Activated B cell treated with CpG ODN at 0.5 μM for 24 hours (primary cell): ENCODE data around the gene HERC4. TPM values are rescaled to one million over a fixed set of nuclear protein-coding genes. Genes with fewer than 3 reads are reported as not detected.

Experiments
- ATAC-seq: fragments of 200-7000 bp; cut with Tn5 transposase; one replicate; pipeline ENCODE4 v1.10.0; 2021; ENCODE audit warnings: low read depth, mild to moderate bottlenecking, moderate library complexity
- CTCF ChIA-PET: fragments of 350-600 bp; sonication (Branson Sonifier 250); formaldehyde crosslinking; loops from one replicate; lab custom pipeline; 2021; ENCODE audit warnings: antibody characterized with exemption; lab: Charles Lee
- POLR2A ChIA-PET: fragments of 350-600 bp; sonication (Branson Sonifier 250); formaldehyde crosslinking; loops from one replicate; lab custom pipeline; 2021; ENCODE audit warnings: antibody characterized with exemption; lab: Charles Lee
- DNase-seq: peaks from one replicate; pipeline ENCODE4 v3.0.0; 2022
- H3K27ac Mint-ChIP-seq: one replicate; pipeline ENCODE4 v1.8.0; 2020; ENCODE audit warnings: mixed read lengths
- H3K27me3 Mint-ChIP-seq: one replicate; pipeline ENCODE4 v1.8.0; 2021; ENCODE audit warnings: mixed read lengths
- H3K36me3 Mint-ChIP-seq: one replicate; pipeline ENCODE4 v1.8.0; 2021; ENCODE audit warnings: low read depth, mixed read lengths
- H3K4me1 Mint-ChIP-seq: one replicate; pipeline ENCODE4 v1.8.0; 2021; ENCODE audit warnings: mixed read lengths
- H3K4me3 Mint-ChIP-seq: one replicate; pipeline ENCODE4 v1.8.0; 2020; ENCODE audit warnings: mild to moderate bottlenecking, mixed read lengths
- H3K9me3 Mint-ChIP-seq: one replicate; pipeline ENCODE4 v1.8.0; 2020; ENCODE audit warnings: mixed read lengths
- intact Hi-C: fragments of 100-400 bp; cut with micrococcal nuclease; formaldehyde crosslinking; loops from one replicate; pipeline ENCODE4 v1.15.1; 2024
- total RNA-seq: library from RNA; stranded (reverse); gene quantifications from 2 replicates; pipeline ENCODE4 v1.2.3, GENCODE V29; 2022
- TF ChIP-seq, protein P1 (sequence below): fragments of 200-600 bp; IDR thresholded peaks from one replicate; pipeline ENCODE4 v1.8.0; 2022; ENCODE audit warnings: antibody characterized with exemption, mild to moderate bottlenecking

HERC4 gene
- total RNA-seq, 1 donor from 2014 or later: 84.2 TPM

DNA sequence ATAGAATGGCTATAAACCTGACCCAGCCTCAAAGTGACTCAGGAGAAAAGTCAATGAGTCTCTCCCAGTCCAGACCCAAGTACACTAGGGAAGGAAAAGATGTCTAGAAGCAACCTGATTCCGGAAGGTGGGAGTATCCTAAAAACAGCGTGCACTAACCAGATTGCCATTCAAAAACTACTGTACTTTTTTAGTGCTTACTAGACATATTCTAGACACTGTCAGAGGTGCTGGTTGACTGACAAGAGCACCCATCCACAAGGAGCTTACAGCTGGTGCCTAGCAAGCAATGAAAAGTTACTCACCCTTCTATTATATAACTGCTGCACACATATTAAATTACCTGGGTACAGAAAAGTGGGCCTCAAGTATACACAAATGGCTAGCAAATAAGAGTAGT is 109.6 kb downstream of the HERC4 start:
- CTCF ChIA-PET: no interaction called here
- TF ChIP-seq, protein P1, sequence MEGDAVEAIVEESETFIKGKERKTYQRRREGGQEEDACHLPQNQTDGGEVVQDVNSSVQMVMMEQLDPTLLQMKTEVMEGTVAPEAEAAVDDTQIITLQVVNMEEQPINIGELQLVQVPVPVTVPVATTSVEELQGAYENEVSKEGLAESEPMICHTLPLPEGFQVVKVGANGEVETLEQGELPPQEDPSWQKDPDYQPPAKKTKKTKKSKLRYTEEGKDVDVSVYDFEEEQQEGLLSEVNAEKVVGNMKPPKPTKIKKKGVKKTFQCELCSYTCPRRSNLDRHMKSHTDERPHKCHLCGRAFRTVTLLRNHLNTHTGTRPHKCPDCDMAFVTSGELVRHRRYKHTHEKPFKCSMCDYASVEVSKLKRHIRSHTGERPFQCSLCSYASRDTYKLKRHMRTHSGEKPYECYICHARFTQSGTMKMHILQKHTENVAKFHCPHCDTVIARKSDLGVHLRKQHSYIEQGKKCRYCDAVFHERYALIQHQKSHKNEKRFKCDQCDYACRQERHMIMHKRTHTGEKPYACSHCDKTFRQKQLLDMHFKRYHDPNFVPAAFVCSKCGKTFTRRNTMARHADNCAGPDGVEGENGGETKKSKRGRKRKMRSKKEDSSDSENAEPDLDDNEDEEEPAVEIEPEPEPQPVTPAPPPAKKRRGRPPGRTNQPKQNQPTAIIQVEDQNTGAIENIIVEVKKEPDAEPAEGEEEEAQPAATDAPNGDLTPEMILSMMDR: no peak
- H3K27ac Mint-ChIP-seq: no peak overlapping the region
- no peaks in the 10 kb centered on the region for H3K4me1 Mint-ChIP-seq
- no peak for ATAC-seq
- H3K4me3 Mint-ChIP-seq: no peak overlapping the region
- H3K36me3 Mint-ChIP-seq: peaks cover 66% of the 10 kb centered on the region
- no peak for DNase-seq
- intact Hi-C loops: no loop called here
- H3K9me3 Mint-ChIP-seq: no peaks in the 10 kb centered on the region
- POLR2A ChIA-PET: no interaction called here
- no peaks in the 10 kb centered on the region for H3K27me3 Mint-ChIP-seq

DNA sequence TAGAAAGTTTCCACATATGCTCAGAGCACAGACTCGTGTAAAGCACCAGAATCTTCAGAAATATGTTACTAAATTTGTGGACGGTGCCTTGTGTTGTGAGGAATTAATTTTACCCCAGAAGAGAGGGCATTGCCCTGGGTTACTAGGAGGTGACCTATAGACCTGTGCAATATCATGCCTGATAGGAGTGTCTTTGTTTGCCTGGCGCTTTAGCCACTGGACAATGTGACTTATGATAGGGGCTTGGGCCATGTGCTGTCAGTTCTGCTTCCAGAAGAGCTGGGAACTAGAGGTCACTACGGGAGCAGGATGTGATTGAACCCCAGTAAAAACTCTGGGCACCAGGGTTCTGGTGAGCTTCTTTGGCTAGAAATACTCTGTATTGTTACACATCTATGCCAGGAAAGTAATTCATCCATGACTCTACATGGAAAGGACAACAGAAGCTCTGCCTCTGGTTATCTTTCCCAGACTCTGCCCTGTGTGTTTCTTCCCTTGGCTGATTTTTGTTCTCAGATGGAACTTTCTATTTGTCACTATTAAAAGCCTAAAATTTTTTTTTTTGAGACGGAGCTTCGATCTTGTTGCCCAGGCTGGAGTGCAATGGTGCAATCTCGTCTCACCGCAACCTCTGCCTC is 115.1 kb downstream of the HERC4 start:
- H3K27ac Mint-ChIP-seq: no peak overlapping the region
- TF ChIP-seq, protein P1: no peak
- CTCF ChIA-PET: no interaction called here
- ATAC-seq: no peak
- no peaks in the 10 kb centered on the region for H3K9me3 Mint-ChIP-seq
- H3K4me3 Mint-ChIP-seq: no peak overlapping the region
- H3K36me3 Mint-ChIP-seq: peaks cover 33% of the 10 kb centered on the region
- no peaks in the 10 kb centered on the region for H3K27me3 Mint-ChIP-seq
- no peak for DNase-seq
- intact Hi-C loops: no loop called here
- H3K4me1 Mint-ChIP-seq: no peaks in the 10 kb centered on the region
- POLR2A ChIA-PET: no interaction called here

DNA sequence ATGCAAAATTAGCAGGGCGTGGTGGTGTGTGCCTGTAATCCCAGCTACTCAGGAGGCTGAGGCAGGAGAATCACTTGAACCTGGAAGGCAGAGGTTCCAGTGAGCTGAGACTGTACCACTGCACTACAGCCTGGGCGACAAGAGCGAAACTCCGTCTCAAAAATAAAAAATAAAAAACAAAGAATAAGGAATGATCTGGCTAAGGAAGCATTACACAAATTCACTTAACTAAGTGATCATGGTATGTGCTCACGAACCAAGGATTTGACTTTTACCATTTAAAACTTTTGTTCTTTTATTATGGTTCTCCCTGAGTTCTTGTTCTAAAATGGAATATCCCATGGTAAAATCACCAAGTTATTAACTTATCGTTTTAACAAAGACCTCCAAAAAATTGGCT is 119.5 kb downstream of the HERC4 start:
- DNase-seq (no peak), ATAC-seq (no peak)
- intact Hi-C loops: no loop called here
- H3K4me3 Mint-ChIP-seq: no peak overlapping the region
- CTCF ChIA-PET: no interaction called here
- no peaks in the 10 kb centered on the region for H3K9me3 Mint-ChIP-seq
- POLR2A ChIA-PET: no interaction called here
- H3K4me1 Mint-ChIP-seq: no peaks in the 10 kb centered on the region
- H3K27ac Mint-ChIP-seq: no peak overlapping the region
- TF ChIP-seq, protein P1: no peak
- peaks cover 42% of the 10 kb centered on the region for H3K36me3 Mint-ChIP-seq
- no peaks in the 10 kb centered on the region for H3K27me3 Mint-ChIP-seq

DNA sequence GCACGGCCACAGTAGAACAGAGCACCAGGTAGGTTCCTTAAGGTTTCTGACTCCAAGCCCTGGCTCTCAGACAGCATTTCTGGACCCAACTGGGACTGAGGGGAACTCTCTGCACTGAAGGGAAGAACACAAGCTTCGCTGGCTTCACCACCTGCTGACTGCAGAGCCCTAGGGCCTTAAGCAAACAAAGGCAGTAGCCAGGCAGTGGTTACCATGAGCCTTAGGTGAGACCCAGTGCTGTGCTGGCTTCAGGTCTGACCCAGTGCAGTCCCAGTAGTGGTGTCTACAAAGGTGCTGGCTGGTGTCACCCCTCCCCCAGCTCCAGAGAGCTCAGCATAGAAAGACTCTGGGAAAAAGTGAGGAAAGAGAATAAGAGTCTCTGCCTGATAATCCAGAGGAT is 131.2 kb downstream of the HERC4 start:
- DNase-seq (no peak), ATAC-seq (no peak)
- Mint-ChIP-seq H3K27ac (no peak overlapping the region), H3K9me3 (peaks cover 9% of the 10 kb centered on the region), H3K4me3 (no peak overlapping the region), H3K4me1 (peaks cover 4% of the 10 kb centered on the region), H3K27me3 (no peaks in the 10 kb centered on the region), H3K36me3 (peaks cover 74% of the 10 kb centered on the region)
- TF ChIP-seq, protein P1: no peak
- CTCF ChIA-PET: no interaction called here
- POLR2A ChIA-PET: no interaction called here
- intact Hi-C loops: loop anchor here (5.0 kb wide), 1 partner anchor 88 kb away; no protein-coding TSS in a partner anchor

DNA sequence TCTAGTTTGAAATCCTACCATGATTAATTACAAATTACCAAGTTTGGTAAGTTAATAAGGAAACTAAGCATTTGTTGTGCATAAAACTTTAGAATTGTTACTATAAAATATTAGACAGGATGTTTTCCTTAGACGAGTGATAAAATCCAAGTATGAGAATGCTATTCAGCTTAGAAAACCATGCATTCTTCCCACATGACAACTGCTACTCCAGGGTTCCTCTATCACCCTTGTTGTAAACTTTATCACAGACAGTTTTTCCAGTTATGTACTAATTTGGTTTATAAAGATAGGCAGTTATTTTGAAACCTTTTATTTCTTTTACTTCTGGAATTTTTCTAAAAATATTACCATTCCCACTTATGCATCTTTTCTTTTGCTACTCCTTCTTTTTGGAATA is 138.7 kb downstream of the HERC4 start:
- intact Hi-C loops: no loop called here
- no peak overlapping the region for H3K27ac Mint-ChIP-seq
- peaks cover 58% of the 10 kb centered on the region for H3K36me3 Mint-ChIP-seq
- no peak for ATAC-seq
- no peaks in the 10 kb centered on the region for H3K9me3 Mint-ChIP-seq
- no peak for DNase-seq
- H3K27me3 Mint-ChIP-seq: no peaks in the 10 kb centered on the region
- no peak overlapping the region for H3K4me3 Mint-ChIP-seq
- ChIA-PET POLR2A (no interaction called here), CTCF (interaction anchor here (1.2 kb wide), 1 partner anchor 15 kb away, joined by 3 read pairs; no protein-coding TSS in a partner anchor)
- TF ChIP-seq, protein P1: no peak
- no peaks in the 10 kb centered on the region for H3K4me1 Mint-ChIP-seq
